ENCODE measurements around the gene ZNF14.

GRCh38 chr19:19679176-19680073 is 53.5 kb downstream of the ZNF14 start:
- TF ChIP-seq CTCF (IDR thresholded peaks at IDR 0.05), result no peak
- no peak for TF ChIP-seq POLR2A (IDR thresholded peaks at IDR 0.05)
